Ecto neural progenitor cell (in vitro differentiated cells): Measurements from ENCODE around the gene NPM1.
"Not testable (repeated sequence)": the region's sequence is repeated elsewhere in the genome, so short reads cannot be mapped to it uniquely, and the experiment has no call there.

Experiments used
- DNase-seq: peaks from one replicate; pipeline ENCODE4 v3.0.0-alpha.2; 2018; ENCODE audit warnings: low spot score

Gene NPM1

DNA sequence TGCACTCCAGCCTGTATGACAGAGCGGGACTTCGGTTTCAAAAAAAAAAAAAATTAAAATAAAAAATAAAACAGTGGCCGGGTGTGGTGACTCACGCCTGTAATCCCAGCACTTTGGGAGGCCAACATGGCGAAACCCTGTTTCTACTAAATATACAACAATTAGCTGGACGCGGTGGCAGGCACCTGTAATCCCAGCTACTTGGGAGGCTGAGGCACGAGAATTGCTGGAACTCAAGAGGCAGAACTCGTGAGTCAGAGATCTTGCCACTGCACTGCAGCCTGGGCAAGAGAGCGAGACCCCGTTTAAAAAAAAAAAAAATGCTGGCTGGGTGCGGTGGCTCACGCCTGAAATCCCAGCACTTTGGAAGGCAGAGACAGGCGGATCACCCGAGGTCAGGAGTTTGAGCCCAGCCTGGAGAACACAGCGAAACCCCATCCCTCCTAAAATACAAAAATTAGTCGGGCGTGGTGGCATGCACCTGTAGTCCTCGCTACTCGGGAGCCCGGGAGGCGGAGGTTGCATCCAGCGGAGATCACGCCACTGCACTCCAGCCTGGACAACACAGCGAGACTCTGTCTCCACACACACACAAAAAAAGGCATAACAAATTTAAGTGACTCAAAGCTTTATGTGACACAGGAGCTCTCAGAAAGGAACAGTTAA is 1.5 kb upstream of the NPM1 start:
- peak; percentile 40 for DNase-seq

DNA sequence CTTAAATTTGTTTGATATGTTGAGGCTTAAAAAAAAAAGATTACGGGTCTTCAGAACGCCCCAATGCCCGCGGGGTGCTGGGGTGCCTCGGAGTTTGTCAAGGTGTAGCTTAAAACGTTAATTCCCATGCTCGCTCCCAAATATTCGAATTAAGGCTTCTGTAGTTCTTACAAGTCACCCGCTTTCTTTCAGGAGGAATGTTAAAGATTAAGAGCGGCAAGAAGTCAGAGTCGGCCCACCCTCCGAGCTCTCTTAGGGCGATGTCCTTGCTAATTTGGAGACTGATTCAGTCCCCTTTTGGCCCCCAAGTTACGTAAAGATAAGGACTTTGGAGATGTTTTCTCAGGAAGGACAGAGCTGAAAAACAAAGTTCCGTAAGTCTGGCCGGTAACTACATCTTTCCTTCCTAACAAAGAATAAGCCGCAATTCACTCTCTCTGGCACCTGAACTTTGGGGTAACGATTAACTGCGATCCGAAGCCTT is 746 bp upstream of the NPM1 start:
- DNase-seq: peak; percentile 57

DNA sequence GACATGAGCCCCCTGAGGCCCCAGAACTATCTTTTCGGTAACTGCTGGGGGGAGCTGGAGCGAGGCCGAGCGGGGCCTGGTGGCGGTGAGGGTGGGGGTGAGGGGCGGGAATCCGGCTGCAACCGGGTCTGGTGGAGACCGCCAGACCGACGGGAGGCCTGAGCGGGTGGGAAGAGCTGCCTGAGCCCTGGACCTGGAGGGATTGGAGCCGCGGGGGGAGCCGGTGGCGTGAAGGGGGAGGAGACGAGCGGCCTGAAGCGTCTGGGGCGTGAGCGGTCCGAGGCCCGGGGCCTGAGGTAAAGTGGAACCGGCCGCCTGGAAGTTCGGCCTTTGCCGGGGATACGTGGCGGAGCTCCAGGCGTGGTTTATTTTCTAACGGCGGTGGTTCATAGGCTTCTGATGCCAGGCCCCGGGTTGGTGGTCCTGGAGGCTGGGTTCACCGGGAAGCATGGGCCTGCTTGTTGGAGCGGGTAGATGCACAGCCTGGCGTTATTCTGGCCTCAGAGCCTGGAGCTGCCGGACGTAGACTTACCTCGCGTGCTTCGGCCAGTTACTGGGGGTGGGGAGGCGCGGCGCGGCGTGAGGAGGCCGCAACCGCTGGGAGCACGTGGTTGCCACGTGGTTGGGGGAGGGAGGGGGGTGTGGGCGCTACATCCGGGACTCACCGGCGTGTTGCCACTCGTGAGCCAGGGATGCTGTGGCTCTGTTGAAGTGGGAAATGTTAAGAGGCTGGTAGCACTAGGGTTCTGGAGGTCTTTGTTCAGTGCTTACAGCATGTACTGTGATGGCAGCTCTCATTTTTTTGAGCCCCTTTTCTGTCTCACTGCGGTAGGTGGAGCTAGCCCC is 544 bp downstream of the NPM1 start:
- peak; percentile 86 for DNase-seq

DNA sequence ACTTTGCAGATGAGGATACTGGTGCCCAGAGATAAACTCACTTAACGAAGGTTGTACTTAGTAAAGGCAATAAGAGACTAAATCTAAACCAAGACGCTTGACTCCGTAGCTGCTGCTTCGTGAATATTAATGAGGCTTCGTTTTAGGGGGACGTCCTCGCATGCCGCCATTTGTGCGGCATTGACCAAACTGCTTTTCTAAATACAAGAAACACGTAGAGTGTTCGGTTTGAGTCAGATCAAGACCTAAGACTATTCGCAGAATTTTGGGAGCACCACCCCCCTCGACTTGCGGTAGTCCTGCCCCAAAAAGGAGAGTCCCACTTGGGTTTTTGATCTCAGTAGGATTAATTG is 1.1 kb downstream of the NPM1 start:
- DNase-seq: peak; percentile 49

DNA sequence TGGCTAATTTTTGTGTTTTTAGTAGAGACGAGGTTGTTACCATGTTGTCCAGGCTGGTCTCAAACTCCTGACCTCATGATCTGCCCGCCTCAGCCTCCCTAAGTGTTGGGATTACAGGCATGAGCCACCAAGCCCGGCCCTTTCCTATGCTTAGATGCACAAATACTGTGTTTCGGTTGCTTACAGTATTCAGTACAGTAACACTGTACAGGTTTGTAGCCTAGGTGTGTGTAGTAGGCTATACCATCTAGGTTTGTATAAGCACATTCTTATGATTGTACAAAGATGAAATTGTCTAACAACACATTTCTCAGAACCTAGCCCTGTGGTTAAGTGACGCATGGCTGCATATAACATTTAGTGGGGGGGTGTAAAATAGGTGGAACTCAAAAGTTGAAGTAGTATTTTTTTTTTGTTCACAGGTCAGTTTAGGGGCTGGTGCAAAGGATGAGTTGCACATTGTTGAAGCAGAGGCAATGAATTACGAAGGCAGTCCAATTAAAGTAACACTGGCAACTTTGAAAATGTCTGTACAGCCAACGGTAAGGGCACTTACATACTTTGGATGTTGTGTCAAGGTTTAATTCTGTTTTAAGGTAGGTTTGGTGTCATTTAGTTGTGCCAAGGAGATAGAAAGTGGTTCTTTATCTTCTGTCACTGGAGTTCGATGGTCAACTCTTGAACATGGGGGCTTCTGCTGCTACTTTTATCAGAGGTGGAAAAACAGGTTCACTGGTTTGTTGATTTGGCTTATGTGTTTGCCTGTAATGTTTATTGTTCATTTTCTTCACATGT is 3.4 kb downstream of the NPM1 start:
- DNase-seq: no peak

DNA sequence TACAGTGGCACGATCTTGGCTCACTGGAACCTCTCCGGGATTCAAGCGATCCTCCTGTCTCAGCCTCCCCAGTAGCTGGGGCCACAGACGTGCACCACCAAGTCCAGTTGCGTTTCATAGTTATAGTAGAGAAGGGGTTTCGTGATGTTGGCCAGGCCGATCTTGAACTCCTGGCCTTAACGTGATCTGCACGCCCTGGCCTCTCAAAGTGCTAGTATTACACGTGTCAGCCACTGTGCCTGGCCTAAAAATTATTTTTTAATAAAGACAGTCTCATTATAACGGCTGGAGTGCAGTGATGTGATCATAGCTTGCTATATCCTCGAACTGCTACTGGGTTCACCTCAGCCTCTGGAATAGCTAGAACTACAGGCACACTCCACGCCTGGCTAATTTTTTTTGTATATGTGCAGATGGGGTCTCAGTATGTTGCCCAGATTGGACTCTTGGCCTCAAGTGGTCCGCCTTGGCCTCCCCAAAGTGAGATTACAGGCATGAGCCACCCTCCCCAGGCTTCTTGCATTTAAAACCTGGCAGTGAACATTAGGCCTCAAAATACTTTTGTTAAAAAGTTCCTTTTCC is 4.4 kb downstream of the NPM1 start:
- no peak for DNase-seq

DNA sequence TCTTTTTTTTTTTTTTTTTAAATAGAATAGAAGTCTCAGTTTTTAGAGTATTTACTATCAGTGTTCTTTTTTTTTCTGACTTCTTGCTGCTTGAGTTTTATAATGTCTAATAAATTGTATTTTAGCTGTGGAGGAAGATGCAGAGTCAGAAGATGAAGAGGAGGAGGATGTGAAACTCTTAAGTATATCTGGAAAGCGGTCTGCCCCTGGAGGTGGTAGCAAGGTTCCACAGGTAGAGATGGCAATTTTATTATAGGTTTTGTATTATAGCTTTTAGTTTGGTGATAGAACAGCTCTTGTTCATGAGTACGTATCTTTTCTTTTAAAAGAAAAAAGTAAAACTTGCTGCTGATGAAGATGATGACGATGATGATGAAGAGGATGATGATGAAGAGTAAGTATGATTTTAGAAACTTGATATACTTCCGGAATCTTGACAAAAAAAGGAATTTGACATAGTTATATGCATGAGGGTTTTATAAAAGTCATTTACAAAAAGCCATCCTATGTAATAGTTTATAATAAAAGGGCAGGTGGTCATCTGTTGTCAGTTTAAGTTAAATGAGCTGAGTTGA is 5.0 kb downstream of the NPM1 start:
- no peak for DNase-seq

DNA sequence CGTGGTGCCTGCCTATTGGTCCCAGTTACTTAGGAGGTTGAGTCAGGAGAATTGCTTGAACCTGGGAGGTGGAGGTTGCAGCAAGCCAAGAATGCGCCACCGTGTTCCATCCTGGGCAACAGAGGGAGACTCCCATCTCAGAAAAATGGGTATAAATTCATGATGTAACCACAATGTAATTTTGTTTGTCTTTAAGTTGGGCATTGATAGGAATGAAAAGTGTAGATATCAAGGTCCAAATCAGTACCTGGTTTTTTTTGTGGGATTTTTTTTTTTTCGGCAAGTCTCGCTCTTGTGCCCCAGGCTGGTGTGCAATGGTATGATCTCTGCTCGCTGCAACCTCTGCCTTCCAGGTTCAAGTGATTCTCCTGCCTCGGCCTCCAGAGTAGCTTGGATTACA is 7.4 kb downstream of the NPM1 start:
- DNase-seq: no peak

DNA sequence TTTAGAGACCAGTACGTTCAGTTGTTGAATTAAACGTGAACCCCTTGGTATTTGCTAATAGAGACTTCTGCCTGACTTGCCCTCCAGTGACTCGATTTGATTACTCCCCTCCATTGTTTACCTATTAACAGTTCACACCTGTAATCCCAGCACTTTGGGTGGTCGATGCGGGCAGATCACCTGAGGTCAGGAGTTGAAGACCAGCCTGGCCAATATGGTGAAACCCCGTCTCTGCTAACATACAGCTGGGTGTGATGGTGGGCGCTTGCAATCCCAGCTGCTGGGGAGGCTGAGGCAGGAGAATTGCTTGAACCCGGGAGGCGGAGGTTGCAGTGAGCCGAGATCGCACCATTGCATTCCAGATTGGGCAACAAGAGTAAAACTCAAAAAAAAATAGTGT is 8.9 kb downstream of the NPM1 start:
- DNase-seq: not testable (repeated sequence)

DNA sequence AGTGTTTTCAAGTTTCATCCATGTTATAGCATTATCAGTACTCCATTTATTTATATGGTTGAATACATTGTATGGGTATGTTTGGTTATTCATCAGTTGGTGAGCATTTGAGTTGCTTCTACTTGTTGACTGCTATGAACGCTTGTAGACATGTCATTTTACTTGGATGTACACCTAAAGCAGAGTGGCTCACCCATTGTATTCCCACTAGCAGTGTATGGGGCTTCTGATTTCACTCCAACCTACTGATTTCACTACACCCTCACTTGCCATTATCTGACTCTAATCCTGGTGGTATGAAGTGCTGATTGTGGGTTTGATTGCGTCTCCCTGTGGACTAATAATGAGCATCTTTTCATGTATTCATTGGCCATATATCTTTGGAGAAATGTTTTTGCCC is 9.5 kb downstream of the NPM1 start:
- no peak for DNase-seq

DNA sequence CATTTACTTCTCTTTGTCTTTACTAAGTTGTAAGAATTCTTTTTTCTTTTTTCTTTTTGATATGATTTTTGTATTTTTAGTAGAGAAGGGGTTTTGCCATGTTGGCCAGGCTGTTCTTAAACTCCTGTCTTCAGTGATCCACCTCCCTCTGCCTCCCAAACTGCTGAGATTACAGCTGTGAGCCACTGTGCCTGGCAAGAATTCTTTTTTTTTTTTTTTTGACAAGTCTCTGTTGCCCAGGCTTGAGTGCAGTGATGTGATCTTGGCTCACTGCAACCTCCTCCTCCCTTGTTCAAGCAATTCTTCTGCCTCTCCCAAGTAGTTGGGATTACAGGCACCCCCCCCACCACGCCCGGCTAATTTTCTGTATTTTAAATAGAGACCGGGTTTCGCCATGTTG is 9.9 kb downstream of the NPM1 start:
- no peak for DNase-seq

DNA sequence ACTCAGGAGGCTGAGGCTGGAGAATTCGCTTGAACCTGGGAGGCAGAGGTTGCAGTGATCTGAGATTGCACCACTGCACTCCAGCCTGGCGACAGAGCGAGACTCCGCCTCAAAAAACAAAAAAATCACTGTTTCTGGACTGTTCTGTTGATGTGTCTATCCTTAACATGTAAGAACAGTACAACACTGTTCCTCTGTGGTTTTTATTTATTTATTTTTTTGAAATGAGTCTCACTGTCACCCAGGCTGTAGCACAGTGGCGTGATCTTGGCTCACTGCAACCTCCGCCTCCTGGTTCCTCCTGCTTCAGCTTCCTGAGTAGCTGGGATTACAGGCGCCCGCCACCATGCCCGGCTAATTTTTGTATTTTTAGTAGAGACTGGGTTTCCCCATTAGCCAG is 11.0 kb downstream of the NPM1 start:
- DNase-seq: not testable (repeated sequence)

DNA sequence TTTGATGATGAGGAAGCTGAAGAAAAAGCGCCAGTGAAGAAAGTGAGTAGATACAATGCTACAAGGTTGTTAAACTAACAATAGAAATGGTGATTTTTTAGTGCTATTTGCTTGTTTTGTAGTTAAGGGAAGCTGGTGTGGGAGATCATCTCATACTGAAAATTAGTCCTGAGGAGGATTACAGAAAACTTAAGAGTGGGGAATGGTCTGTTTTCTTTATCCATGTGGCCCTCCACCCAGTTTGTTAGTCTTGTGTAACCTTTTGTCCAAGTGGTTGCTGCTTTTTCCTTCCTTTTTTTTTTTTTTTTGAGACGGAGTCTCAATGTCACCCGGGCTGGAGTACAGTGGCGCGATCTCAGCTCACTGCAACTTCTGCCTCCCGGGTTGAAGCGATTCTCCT is 12.5 kb downstream of the NPM1 start:
- no peak for DNase-seq

DNA sequence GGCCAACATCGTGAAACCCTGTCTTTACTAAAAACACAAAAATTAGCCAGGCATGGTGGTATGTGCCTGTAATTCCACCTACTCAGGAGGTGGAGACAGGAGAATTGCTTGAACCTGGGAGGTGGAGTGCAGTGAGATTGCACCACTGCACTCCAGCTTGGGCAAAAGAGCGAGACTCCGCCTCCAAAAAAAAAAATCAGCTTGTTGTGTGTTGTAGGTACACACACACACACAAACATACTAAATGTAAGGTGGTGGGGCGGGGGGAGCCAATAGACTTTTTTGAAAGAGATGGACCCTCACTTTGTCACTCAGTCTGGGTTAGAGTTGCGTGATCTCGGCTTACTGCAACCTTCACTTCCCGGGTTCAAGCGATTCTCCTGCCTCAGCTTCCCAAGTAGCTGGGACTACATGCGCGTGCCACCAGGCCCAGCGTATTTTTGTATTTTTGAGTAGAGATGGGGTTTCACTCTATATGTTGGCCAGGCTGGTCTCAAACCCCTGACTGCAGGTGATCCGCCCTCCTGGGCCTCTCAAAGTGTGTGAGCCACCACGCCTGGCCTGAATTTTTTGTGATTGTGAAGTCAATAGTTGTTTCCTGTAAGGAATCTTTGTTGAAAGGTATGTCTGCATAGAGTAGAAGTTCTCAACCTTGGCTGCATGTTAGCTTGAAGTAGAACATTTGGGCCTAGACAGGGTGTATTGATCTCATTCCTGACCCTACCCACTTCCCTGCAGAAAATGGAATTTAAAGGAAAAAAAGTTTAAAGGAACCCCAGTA is 13.7 kb downstream of the NPM1 start:
- DNase-seq: no peak

DNA sequence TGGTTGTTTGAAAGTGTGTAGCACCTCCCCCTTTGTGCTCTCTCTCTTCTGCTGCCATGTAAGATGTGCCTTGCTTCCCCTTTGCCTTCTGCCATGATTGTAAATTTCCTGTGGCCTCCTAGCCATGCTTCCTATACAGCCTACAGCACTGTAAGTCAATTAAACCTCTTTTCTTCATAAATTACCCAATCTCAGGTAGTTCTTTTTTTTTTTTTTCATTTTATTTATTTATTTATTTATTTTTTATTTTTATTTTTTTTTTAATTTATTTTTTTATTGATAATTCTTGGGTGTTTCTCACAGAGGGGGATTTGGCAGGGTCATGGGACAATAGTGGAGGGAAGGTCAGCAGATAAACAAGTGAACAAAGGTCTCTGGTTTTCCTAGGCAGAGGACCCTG is 15.1 kb downstream of the NPM1 start:
- DNase-seq: not testable (repeated sequence)

DNA sequence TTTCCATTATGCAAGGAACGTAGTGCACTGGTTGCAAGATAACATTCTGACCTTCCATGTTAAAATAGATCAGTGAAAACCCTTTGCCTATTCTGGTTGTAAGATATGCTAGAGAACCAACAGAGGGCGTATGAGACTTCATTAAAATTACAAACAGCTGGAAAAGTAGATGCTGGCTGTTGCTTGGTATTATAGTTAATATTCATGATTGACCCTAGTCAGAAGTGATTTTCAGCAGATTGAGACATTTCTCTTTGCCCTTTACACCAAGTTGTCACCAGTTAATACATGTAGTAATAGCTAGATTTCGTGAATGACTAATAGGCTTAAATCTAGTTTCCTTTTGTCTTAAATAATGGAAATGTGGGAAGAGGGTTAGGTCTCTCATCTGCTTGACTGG is 18.0 kb downstream of the NPM1 start:
- DNase-seq: no peak

DNA sequence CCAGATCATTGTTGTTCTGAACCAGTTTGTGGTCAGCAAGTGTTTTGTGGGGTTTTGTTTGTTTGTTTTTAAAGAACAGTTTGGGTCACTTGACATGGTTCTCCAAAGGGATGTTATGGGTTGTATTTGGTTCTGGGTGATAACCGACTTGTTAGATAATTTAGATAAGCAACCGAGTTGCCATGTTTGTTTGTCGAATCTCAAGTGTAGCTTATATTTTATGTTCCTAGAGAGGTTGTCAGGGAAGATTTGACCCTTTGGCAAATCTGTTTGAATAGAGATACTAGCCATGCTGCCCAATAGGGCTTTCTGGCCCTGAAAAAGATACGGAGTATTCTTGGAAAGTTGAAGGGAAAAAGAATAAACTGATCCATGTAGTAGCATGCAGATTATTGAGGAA is 19.6 kb downstream of the NPM1 start:
- no peak for DNase-seq

DNA sequence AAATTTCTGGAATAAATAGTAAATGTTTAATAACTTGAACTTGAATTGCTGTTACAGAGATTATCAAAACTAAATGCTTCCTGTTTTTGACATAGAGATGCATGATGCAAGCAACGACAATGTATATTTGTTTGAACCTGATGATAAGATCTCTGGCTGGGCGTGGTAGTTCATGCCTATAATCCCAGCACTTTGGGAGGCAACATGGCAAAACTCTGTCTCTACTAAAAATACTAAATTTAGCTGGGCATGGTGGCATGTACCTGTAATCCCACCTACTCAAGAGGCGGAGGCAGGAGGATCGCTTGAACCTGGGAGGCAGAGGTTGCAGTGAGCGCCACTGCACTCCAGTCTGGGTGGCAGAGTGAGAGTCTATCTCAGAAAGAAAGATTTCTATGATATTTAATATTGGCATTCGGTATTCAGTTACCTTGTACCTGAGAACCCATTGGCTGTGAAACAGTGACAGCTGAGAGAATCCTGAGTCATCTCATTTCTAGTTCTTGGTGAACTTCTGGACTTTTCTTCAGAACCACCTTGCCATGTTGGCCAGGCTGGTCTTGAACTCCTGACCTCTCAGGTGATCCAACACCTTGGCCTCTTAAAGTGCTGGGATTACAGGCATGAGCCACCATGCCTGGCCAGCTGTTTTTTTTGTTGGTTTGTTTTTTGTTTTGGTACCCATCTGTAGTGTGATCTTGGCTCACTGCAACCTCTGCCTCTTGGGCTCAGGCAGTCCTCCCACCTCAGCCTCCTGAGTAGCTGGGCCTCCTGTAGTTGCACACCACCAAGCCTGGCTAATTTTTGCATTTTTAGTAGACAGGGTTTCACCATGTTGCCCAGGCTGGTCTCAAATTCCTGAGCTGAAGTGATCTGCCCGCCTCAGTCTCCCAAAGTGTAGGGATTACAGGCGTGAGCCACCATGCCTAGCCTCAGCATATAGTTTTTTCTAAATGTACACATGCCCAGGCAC is 21.8 kb downstream of the NPM1 start:
- DNase-seq: no peak

DNA sequence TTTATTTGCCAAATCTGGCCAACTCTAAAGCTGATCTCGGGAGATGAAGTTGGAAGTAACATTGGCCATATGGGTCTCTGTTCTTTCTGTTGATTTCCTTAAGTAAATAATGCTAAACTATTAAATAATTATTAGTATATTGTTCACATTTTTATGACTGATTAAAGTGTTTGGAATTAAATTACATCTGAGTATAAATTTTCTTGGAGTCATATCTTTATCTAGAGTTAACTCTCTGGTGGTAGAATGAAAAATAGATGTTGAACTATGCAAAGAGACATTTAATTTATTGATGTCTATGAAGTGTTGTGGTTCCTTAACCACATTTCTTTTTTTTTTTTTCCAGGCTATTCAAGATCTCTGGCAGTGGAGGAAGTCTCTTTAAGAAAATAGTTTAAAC is 22.5 kb downstream of the NPM1 start:
- DNase-seq: no peak

DNA sequence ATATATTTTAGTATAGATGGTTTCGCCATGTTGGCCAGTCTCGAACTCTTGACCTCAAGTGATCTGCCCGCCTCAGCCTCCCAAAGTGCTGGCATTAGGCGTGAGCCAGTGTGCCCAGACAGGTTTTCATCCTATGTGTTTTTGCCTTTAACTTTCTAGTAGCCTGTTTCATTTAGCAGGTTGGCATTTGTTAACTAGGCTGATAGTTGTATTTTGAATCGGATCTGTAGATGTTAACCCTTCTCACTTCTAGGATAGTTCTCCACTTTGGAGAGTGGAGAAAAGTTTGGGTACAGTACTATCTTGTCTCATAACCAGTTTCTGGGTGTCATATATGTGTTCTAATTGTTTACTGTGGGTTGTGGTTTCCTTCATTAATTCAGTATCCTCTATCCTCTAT is 24.5 kb downstream of the NPM1 start:
- no peak for DNase-seq
